ENCODE results near the gene ZFC3H1.

GRCh38 chr12:71626768-71627167 is 36.9 kb downstream of the ZFC3H1 start:
- TF ChIP-seq POLR2AphosphoS5 (IDR thresholded peaks at IDR 0.05): no peak
- TF ChIP-seq CTCF (IDR thresholded peaks at IDR 0.05): no peak
